AG09319 (cell line): ENCODE data around the gene BEND5.

Source experiments
- DNase-seq: peaks from one replicate; pipeline ENCODE4 v3.0.0-alpha.2; 2010; ENCODE audit warnings: low read depth; ENCODE audit errors: extremely low read depth
- CTCF ChIP-seq: IDR thresholded peaks from 2 replicates; pipeline ENCODE4 v1.5.1; 2011; ENCODE audit warnings: low read depth, mild to moderate bottlenecking, inconsistent platforms, low read length, moderate library complexity

Gene BEND5

GRCh38 chr1:48807554-48808260 is 31.0 kb upstream of the BEND5 start:
- DNase-seq = no peak
- TF ChIP-seq CTCF = no peak

GRCh38 chr1:48803474-48803873 is 26.8 kb upstream of the BEND5 start:
- no peak for DNase-seq
- TF ChIP-seq CTCF = no peak

GRCh38 chr1:48794816-48795215 is 18.1 kb upstream of the BEND5 start:
- no peak for DNase-seq
- no peak for TF ChIP-seq CTCF

- no peak for DNase-seq
- no peak for TF ChIP-seq CTCF
These were observed 17.2 kb upstream of the BEND5 start for GRCh38 chr1:48793863-48794262.

- no peak for DNase-seq
- no peak for TF ChIP-seq CTCF
These were observed 16.3 kb upstream of the BEND5 start for GRCh38 chr1:48792961-48793360.

- TF ChIP-seq CTCF = no peak
These were observed 13.7 kb upstream of the BEND5 start for GRCh38 chr1:48790397-48790796.

GRCh38 chr1:48789903-48790302 is 13.2 kb upstream of the BEND5 start:
- DNase-seq = no peak
- TF ChIP-seq CTCF = no peak

More at GRCh38 chr1:48790397-48790796, 13.7 kb upstream of the BEND5 start:
- no peak for DNase-seq
